Raji (cell line): ENCODE measurements around the gene ZBTB7C.

Experiments
- POLR2A ChIP-seq: IDR thresholded peaks from 2 replicates; pipeline ENCODE4 v1.6.1; 2011; ENCODE audit warnings: low read depth, low read length, control low read depth; ENCODE audit not compliant: insufficient read depth

The ZBTB7C gene

DNA sequence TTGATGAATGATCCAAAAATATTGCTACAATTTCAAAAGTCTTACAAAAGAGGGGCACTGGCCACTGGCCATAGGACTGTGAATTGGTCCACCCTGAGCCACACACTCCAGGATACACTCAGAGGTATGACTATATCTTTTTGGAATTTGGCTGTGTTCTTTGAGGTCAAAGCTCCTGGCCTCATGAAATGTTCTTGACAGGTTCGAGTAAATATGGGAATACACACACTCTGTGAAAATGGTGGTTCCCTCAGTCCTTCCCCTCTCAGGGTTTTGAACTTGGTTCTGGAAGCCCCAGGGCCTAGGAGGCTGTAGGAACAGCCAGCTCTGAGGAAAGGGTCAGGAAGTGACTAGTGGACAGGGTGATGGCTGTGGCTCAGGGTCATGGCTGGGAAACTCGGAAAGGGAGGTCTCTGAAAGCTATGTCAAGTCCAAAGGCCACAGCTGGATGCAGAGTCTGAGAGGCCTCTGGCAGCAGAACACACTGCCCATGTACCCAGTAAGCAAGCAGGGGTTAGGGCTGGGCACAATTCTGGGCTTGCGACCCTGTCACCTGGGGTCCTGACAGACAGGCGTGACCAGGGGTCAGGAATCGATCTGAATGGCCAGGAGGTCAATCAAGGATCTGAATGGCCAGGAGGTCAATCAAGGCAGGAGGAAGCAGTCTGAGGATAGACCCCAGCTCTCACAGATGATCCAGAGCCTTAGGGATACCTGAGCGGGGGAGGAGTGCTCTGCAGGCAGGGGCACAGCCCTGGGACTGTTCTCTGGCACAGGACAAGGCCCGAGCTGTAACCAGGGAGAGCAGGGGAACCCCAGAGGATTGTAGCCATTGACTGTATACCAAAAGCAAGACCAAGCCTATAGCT is 255.3 kb downstream of the ZBTB7C start:
- no peak for TF ChIP-seq POLR2A

GRCh38 chr18:48152549-48152948 is 256.6 kb downstream of the ZBTB7C start:
- TF ChIP-seq POLR2A, result no peak

DNA sequence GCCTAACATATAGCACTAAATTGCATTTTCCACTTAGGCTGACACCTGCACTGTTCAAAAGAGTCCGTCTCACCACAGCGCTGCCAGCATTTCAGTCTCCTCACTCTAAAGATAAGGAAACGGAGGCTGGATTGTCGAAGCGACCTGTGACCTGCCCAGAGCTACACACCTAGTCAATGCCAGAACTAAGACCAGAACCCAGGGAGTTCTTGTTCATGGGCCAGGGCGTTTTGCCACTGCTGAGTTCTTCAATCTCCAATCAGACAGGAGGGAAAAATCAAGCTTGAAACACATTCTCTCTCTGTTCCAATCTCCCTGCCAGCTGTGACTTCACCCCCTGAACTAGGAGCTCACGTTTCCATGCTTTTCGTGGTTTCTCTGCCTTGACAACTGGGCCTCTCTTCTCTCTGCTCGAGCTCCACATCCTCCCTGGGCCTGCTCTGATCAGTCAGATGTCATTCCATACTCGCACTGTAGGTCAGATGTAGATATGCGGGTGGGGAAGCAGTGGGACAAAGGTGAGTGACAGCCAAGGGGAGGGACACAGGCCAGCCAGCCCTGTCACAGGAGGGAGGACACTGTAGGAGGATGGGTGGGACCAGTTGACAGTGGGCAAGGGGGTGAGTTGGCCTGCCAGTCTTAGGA is 257.6 kb downstream of the ZBTB7C start:
- TF ChIP-seq POLR2A, result no peak

DNA sequence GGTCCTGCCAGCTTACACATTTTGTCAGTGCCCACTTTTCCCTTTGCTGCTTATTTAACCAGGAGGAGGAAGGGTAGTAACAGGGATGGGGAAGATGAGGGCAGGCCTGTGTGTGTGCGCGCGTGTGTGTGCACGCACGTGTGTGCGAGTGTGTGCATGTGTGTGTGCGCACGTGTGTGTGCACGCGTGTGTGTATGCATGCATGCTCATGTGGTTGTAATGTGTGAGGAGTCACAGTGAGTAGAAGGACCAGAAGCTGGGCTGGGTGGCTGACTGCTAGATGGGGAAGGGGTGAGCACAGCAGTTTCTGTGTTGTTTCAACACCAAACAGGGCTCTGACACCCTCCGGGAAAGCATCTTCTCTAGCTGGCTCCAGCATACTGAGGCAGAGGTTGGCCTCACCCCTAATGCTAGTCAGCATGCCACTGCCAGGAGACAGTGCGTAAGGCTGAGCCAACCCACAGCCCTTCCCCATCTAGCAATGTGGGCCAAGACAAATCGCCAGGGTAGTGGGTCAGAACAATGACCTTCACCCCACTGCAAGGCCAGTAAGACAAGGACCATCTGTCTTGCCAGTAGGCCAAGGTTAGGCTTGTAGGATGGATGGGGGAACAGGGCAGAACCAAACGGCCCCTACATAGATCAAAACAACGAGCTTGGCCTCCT is 260.0 kb downstream of the ZBTB7C start:
- TF ChIP-seq POLR2A, result no peak

DNA sequence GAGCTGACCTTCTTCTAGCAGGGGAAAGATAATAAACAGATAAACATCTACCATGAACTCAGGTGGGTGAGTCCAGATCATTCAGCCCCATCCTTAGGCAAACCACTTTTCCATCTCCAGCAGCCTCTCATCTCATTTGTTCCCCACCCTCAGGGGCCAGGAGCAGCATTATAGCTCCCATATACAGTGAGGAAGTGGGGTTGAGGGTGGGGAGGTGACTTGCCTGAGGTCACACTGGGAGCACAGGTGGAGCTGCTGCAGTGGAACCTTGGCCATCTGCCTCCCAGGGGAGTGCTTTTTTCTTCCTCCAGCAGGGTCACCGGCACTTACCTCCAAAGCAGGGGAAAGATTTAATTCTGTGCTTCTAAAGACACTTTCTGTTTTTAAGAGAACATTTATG is 266.2 kb downstream of the ZBTB7C start:
- TF ChIP-seq POLR2A, result no peak

DNA sequence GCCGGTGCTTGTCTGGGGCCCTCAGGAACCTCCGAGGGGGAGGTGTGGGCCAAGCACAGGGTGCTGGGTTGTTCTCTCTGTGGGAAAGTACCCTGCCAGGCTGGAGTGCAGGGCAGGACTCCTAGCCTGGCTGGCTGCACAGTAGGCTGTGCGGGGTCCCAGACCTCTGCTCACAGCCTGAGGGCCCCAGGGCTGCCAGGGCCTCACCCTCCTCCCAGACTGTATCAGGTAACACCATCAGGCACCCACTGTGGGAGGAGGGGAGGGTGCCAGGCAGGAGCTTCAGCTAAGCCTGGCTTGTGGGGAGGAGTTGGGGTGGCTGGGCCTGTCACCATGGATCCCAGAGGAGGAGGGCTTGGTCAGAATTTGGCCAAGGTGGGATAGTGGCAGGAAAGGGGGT is 266.8 kb downstream of the ZBTB7C start:
- no peak for TF ChIP-seq POLR2A

GRCh38 chr18:48140731-48141130 is 268.5 kb downstream of the ZBTB7C start:
- TF ChIP-seq POLR2A, result no peak

DNA sequence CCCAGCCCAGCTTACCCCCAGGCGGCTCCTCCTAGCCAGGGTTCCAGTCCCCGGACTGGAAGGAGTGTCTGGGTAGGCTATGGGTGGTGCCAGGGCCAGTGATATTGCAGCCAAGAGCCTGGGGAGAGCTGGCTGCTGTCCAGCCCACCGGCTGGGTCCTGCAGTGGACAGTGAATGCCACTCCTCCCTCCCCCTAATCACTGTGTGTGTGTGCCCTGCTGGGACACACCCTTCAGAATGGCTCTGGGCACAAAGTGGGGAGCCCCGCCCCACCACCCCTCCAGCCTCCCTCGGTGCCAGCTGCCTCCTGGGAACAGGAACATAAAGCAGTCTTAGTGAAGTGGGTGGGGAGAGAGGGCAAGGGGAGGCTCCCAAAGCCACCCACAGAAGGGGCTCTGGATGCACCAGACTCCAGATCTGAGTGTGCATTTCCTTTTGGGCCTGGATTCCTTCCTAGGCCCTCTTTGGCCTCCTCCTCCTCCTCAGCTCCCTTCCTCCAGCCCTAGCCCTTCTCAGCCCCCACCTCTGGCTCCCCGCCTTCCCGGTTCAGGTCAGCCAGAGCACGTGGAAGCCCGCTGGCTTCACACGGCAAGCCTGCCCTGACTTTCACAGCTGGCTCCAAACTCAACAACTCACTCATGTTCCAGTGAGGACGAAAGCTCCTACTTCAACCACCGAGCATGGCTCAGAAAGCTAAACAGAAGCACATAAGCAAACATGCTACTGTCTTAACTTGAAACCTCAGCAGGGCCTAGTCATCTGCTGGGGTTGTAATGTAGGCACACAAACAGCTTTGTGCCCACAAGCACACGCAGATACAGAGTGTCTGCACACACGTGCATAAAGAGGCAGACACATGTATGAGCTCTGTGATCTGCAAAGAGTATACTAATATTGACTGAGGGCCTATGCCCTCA is 269.5 kb downstream of the ZBTB7C start:
- no peak for TF ChIP-seq POLR2A

DNA sequence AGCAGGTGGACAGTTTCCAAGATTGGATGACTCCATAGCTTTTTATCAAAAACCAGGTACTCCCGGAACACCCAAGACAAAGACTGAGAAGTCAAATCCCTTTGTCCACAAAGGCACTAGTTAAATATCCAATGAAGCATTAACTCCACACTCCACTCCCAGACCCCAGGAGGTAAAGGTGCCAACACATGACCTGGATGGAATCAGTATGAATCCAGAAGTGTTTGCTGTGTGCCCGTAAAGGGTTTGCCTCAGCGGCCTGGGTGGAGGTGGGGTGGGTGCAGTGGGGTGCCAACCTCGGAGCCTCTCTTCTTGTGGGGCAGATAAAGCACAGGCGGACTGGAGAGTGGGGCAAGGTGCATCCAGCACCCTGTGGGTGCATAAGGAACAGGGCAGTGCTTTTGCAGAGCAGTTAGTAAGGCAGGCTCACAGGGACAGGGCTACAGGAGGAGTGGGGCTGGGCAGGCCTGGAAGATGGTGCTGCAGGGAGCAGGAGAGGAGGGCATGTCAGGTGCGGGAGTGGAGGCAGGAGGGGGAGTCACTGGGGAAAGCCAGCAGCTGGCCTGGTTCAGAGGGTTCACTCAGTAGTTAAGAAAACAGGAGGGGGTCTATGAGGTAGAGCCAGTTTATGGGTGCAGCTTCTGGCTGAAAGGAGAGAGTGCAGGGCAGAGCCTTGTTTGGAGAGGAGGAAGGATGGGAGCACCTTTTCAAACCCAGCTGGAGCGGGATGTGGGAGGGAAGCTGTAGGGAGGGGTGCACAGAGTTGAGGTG is 270.3 kb downstream of the ZBTB7C start:
- no peak for TF ChIP-seq POLR2A

DNA sequence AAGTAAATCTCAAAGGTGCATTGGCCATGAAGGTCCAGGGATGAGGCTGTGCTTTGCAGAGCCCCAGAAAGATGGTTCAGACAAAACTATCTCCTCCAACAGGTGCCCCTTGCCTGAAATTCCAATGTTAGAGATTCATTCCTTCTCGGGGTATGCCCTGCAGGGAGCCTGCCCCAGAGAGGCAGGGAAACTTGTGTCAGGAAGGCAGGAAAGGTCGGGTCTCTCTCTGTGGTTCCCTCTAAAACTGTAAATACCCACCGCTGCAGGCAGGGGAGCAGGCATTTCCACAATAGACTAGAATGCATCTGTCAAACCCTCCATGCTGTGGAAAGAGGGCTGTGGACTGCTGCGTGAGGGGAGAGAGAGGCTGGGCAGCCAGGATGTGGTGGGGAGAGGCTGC is 271.0 kb downstream of the ZBTB7C start:
- no peak for TF ChIP-seq POLR2A

DNA sequence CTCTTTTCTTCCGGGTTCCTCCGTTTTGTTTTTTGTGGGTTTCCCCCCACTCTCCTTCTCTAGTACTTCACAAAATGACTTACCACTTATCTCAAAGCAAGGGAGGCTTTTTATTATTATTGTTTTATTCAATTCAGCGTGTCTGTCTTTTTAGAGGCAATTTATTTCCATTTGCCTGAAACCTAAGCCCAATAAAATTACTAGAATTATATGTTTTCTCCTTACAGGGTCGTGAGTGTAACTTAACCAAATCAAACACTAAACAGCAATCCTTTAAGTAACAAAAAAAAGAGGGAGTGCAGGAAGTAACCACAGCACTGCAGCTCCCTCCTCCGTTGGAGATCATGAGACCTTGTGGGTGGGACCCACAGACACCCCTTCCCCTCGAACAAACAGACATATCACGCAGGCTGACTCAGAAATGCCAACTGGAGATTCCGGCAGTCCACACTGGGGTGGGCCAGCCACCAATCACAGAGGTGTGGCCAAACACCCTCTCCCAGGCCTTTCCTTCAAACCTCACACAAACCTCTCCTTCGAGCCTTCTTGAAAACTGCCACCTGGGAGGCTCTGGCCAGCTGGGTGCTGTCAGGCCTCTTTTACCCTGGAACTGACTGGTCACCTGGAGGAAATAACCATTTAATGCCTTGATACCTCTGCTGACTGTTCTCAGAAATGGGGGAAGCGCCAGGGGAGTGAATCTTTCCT is 271.7 kb downstream of the ZBTB7C start:
- no peak for TF ChIP-seq POLR2A

DNA sequence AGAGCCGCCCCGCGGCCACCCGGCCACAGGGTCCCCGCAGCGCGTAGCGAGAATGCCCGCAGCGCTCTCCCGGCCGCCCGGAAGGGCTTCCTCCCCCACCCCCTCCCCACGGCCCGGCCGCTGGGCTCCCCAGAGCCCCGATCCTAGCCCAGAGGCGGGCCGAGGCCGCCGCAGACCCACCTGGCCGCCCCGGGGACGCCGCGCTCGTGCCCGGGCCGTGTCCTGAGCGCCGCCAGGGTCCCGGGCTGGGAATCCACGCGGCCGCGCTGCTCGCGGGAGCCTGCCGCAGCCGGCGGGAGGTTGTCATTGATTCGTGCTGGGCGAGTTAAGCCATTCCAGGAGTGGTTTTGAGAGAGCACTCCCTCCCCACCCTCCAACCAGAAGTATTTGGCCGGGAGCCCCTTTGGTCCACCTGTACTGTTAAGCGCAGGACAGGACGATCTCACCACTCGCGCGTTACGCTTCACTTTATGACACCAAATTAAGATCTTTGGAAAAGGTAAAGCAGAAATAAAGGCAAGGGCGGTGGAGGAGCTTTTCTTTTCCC is 272.3 kb downstream of the ZBTB7C start:
- TF ChIP-seq POLR2A, result no peak
